MM.1S (cell line): ENCODE results near the gene MMAB.

Source experiments
- DNase-seq: peaks from one replicate; pipeline ENCODE4 v3.0.0-alpha.2; 2015
- H2AFZ ChIP-seq: fragments of 300-600 bp; sonication (generic); 2 replicates; pipeline ENCODE4 v1.6.0; 2016; ENCODE audit warnings: antibody characterized with exemption, low read length
- H3F3A ChIP-seq: fragments of 300-600 bp; sonication (generic); 2 replicates; pipeline ENCODE4 v1.6.1; 2016; ENCODE audit warnings: mild to moderate bottlenecking, antibody characterized with exemption, low read length, moderate library complexity, mixed read lengths; ENCODE audit not compliant: insufficient read depth
- H3K27ac ChIP-seq: fragments of 300-600 bp; sonication (generic); 2 replicates; pipeline ENCODE4 v1.5.1; 2016; ENCODE audit warnings: mild to moderate bottlenecking, low read length
- H3K27me3 ChIP-seq: fragments of 300-600 bp; sonication (generic); replicated peaks from 2 replicates; pipeline ENCODE4 v1.6.0; 2016; ENCODE audit warnings: low read length; ENCODE audit not compliant: insufficient read depth
- H3K36me3 ChIP-seq: fragments of 300-600 bp; sonication (generic); replicated peaks from 2 replicates; pipeline ENCODE4 v1.6.1; 2016; ENCODE audit warnings: mild to moderate bottlenecking, low read length, mixed read lengths; ENCODE audit not compliant: insufficient read depth
- H3K4me1 ChIP-seq: fragments of 300-600 bp; sonication (generic); 2 replicates; pipeline ENCODE4 v1.6.1; 2016; ENCODE audit warnings: low read length, mixed read lengths
- H3K4me2 ChIP-seq: fragments of 300-600 bp; sonication (generic); 2 replicates; pipeline ENCODE4 v1.6.0; 2016; ENCODE audit warnings: low read depth, low read length
- H3K4me3 ChIP-seq: fragments of 300-600 bp; sonication (generic); 2 replicates; pipeline ENCODE4 v1.5.1; 2016; ENCODE audit warnings: low read length, mixed read lengths
- H3K79me2 ChIP-seq: fragments of 300-600 bp; sonication (generic); 2 replicates; pipeline ENCODE4 v1.6.1; 2016; ENCODE audit warnings: mixed run types, low read length, mixed read lengths
- H3K9ac ChIP-seq: fragments of 300-600 bp; sonication (generic); 2 replicates; pipeline ENCODE4 v1.6.1; 2016; ENCODE audit warnings: low read length, mixed read lengths
- H3K9me2 ChIP-seq: fragments of 300-600 bp; sonication (generic); replicated peaks from 2 replicates; pipeline ENCODE4 v1.6.1; 2016; ENCODE audit warnings: mild to moderate bottlenecking, low read length, mixed read lengths; ENCODE audit not compliant: insufficient read depth
- H3K9me3 ChIP-seq: fragments of 300-600 bp; sonication (generic); replicated peaks from 2 replicates; pipeline ENCODE4 v1.6.1; 2016; ENCODE audit warnings: mild to moderate bottlenecking, low read length, mixed read lengths; ENCODE audit not compliant: insufficient read depth
- H4K20me1 ChIP-seq: fragments of 300-600 bp; sonication (generic); 2 replicates; pipeline ENCODE4 v1.6.1; 2016; ENCODE audit warnings: mild to moderate bottlenecking, low read length, moderate library complexity, mixed read lengths; ENCODE audit not compliant: insufficient read depth
- EZH2 ChIP-seq: fragments of 300-600 bp; sonication (generic); optimal IDR thresholded peaks from 2 replicates; pipeline ENCODE3; 2017; ENCODE audit warnings: low read depth, mild to moderate bottlenecking, antibody characterized with exemption, low read length, mixed read lengths
- EZH2phosphoT487 ChIP-seq: fragments of 300-600 bp; sonication (generic); IDR thresholded peaks from 2 replicates; pipeline ENCODE4 v1.6.1; 2018; ENCODE audit warnings: antibody characterized with exemption, low read length
- TF ChIP-seq, protein P1 (sequence below): fragments of 300-600 bp; sonication (generic); IDR thresholded peaks from 2 replicates; pipeline ENCODE4 v1.5.1; 2016; ENCODE audit warnings: antibody characterized with exemption, low read length, mixed read lengths

The MMAB gene

GRCh38 chr12:109539508-109539907 is 33.8 kb downstream of the MMAB start:
- no peaks in the 10 kb centered on the region for H3K27me3 ChIP-seq
- TF ChIP-seq EZH2 (no peak), EZH2phosphoT487 (no peak)
- TF ChIP-seq, protein P1, sequence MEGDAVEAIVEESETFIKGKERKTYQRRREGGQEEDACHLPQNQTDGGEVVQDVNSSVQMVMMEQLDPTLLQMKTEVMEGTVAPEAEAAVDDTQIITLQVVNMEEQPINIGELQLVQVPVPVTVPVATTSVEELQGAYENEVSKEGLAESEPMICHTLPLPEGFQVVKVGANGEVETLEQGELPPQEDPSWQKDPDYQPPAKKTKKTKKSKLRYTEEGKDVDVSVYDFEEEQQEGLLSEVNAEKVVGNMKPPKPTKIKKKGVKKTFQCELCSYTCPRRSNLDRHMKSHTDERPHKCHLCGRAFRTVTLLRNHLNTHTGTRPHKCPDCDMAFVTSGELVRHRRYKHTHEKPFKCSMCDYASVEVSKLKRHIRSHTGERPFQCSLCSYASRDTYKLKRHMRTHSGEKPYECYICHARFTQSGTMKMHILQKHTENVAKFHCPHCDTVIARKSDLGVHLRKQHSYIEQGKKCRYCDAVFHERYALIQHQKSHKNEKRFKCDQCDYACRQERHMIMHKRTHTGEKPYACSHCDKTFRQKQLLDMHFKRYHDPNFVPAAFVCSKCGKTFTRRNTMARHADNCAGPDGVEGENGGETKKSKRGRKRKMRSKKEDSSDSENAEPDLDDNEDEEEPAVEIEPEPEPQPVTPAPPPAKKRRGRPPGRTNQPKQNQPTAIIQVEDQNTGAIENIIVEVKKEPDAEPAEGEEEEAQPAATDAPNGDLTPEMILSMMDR, result no peak
- no peaks in the 10 kb centered on the region for H3K9me3 ChIP-seq
- no peaks in the 10 kb centered on the region for H3K4me1 ChIP-seq
- no peaks in the 10 kb centered on the region for H4K20me1 ChIP-seq
- H3K79me2 ChIP-seq, result no peaks in the 10 kb centered on the region
- no peak for DNase-seq
- no peak overlapping the region for H2AFZ ChIP-seq
- no peaks in the 10 kb centered on the region for H3K36me3 ChIP-seq
- H3K9ac ChIP-seq, result no peak overlapping the region
- H3F3A ChIP-seq, result no peaks in the 10 kb centered on the region
- no peak overlapping the region for H3K4me2 ChIP-seq
- no peaks in the 10 kb centered on the region for H3K9me2 ChIP-seq
- H3K27ac ChIP-seq, result no peak overlapping the region
- H3K4me3 ChIP-seq, result no peak overlapping the region

GRCh38 chr12:109538191-109538863 is 35.0 kb downstream of the MMAB start:
- Histone ChIP-seq H3K27me3 (no peaks in the 10 kb centered on the region), H3K9me3 (no peaks in the 10 kb centered on the region), H3K36me3 (no peaks in the 10 kb centered on the region), H3K4me1 (no peaks in the 10 kb centered on the region), H3K27ac (no peak overlapping the region), H3F3A (no peaks in the 10 kb centered on the region), H2AFZ (no peak overlapping the region), H3K9me2 (no peaks in the 10 kb centered on the region), H3K4me3 (no peak overlapping the region), H3K4me2 (no peak overlapping the region), H3K9ac (no peak overlapping the region), H4K20me1 (no peaks in the 10 kb centered on the region), H3K79me2 (no peaks in the 10 kb centered on the region)
- TF ChIP-seq EZH2phosphoT487, result no peak
- TF ChIP-seq, protein P1, result no peak
- DNase-seq, result no peak

DNA sequence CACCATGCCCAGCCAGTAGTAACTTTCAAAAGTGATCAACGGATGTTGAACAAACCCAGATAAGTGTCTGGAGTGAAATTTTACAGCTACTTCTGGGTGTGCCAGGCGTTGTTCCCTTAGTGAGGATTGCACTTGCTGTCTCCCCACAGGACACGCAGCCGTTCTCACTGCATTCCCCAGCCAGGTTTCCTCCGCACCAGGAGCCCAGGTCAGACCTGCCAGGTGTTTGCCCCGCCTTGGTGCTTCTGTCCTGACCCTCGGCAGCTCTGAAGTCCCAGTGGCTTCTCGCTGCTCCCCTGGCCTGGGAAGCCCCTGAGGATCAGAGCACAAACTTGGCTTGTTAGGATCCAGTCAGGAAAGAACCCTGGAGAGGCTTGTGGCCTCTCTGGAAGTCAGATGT is 36.2 kb downstream of the MMAB start:
- no peak overlapping the region for H3K4me3 ChIP-seq
- no peaks in the 10 kb centered on the region for H4K20me1 ChIP-seq
- no peak overlapping the region for H3K4me2 ChIP-seq
- H3K27me3 ChIP-seq, result no peaks in the 10 kb centered on the region
- no peaks in the 10 kb centered on the region for H3F3A ChIP-seq
- no peak for DNase-seq
- no peak overlapping the region for H2AFZ ChIP-seq
- no peak overlapping the region for H3K9ac ChIP-seq
- H3K9me3 ChIP-seq, result no peaks in the 10 kb centered on the region
- no peaks in the 10 kb centered on the region for H3K9me2 ChIP-seq
- H3K36me3 ChIP-seq, result no peaks in the 10 kb centered on the region
- H3K4me1 ChIP-seq, result no peaks in the 10 kb centered on the region
- H3K27ac ChIP-seq, result no peak overlapping the region
- H3K79me2 ChIP-seq, result no peaks in the 10 kb centered on the region
- TF ChIP-seq EZH2 (no peak), EZH2phosphoT487 (no peak)
- TF ChIP-seq, protein P1, result no peak
